Thyroid gland (tissue), 4 donors: Measurements from ENCODE around the gene GPRC5D.

Experiments
- POLR2A ChIP-seq, 2 donors: fragments of 450-650 bp; IDR thresholded peaks; one replicate each; pipeline ENCODE4 v1.6.1; 2017; ENCODE audit warnings: antibody characterized with exemption in 2 of 2, mild to moderate bottlenecking in 2 of 2, moderate library complexity in 1 of 2
- TF ChIP-seq, protein P1 (sequence below), 6 experiments: fragments of 200-600 bp in 3 of 6; fragments of 450-650 bp in 3 of 6; sonication (generic) in 3 of 6; IDR thresholded peaks; one replicate each; pipeline ENCODE4 v1.5.1; 2016 to 2019; ENCODE audit warnings: antibody characterized with exemption in 6 of 6, mild to moderate bottlenecking in 2 of 6, inconsistent platforms in 1 of 6, moderate library complexity in 1 of 6

DNA sequence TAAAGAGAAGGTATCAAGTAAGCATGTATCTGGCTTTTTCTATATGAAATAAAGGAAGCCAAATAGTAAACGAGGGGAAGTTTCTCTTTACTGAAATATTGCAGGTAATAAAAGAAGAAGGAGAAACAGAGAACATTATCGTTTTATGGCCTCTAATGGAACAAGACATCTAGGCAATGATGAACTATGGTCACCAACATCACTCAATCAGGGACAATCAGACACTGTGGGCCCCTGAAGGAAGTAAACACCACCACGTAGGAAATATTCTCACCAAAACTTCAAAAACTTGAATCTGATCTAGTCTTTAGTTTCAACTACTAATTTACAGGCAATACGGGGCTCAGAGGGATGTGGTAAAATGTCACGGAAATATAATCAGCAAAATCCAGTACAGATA, 32.2 kb upstream of the GPRC5D start:
- TF ChIP-seq, protein P1, sequence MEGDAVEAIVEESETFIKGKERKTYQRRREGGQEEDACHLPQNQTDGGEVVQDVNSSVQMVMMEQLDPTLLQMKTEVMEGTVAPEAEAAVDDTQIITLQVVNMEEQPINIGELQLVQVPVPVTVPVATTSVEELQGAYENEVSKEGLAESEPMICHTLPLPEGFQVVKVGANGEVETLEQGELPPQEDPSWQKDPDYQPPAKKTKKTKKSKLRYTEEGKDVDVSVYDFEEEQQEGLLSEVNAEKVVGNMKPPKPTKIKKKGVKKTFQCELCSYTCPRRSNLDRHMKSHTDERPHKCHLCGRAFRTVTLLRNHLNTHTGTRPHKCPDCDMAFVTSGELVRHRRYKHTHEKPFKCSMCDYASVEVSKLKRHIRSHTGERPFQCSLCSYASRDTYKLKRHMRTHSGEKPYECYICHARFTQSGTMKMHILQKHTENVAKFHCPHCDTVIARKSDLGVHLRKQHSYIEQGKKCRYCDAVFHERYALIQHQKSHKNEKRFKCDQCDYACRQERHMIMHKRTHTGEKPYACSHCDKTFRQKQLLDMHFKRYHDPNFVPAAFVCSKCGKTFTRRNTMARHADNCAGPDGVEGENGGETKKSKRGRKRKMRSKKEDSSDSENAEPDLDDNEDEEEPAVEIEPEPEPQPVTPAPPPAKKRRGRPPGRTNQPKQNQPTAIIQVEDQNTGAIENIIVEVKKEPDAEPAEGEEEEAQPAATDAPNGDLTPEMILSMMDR (IDR thresholded peaks at IDR 0.05) = no peak
- no peak for TF ChIP-seq POLR2A (IDR thresholded peaks at IDR 0.05)
